ENCODE results near the gene LYPD6.

DNA sequence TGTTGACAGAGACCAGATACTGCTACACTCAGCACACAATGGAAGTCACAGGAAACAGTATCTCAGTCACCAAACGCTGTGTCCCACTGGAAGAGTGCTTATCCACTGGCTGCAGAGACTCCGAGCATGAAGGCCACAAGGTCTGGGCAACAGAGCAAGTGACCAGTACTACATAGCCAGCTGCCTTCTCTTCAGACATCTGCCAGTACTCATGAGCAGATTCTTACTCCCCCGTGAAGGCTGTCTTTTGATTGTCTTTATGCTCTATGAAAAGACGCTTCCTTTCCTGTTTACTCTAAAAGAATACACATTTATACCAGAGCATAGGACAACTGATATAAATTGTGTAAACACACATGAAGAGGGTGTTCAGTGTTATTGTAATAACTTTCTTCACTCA lies 138.2 kb downstream of the LYPD6 start:
- TF ChIP-seq, protein P1, sequence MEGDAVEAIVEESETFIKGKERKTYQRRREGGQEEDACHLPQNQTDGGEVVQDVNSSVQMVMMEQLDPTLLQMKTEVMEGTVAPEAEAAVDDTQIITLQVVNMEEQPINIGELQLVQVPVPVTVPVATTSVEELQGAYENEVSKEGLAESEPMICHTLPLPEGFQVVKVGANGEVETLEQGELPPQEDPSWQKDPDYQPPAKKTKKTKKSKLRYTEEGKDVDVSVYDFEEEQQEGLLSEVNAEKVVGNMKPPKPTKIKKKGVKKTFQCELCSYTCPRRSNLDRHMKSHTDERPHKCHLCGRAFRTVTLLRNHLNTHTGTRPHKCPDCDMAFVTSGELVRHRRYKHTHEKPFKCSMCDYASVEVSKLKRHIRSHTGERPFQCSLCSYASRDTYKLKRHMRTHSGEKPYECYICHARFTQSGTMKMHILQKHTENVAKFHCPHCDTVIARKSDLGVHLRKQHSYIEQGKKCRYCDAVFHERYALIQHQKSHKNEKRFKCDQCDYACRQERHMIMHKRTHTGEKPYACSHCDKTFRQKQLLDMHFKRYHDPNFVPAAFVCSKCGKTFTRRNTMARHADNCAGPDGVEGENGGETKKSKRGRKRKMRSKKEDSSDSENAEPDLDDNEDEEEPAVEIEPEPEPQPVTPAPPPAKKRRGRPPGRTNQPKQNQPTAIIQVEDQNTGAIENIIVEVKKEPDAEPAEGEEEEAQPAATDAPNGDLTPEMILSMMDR (IDR thresholded peaks at IDR 0.05), result no peak
- no peak for TF ChIP-seq EZH2phosphoT487 (IDR thresholded peaks at IDR 0.05)
